Fibroblast of peridontal ligament (primary cell): ENCODE measurements around the gene SLC26A6.

ENCODE experiments used
- DNase-seq: peaks from one replicate; pipeline ENCODE4 v3.0.0-alpha.2; 2010; ENCODE audit errors: extremely low read depth

SLC26A6 gene

GRCh38 chr3:48631516-48632448 is 3.5 kb downstream of the SLC26A6 start:
- DNase-seq, result no peak

GRCh38 chr3:48630833-48631232 is 4.4 kb downstream of the SLC26A6 start:
- no peak for DNase-seq

- no peak for DNase-seq
These were observed 4.9 kb downstream of the SLC26A6 start for GRCh38 chr3:48630407-48630806.

- no peak for DNase-seq
These were observed 5.4 kb downstream of the SLC26A6 start for GRCh38 chr3:48629894-48630293.

GRCh38 chr3:48628277-48629017 is 6.8 kb downstream of the SLC26A6 start:
- no peak for DNase-seq

GRCh38 chr3:48625600-48625999 is 9.7 kb downstream of the SLC26A6 start:
- DNase-seq, result no peak

GRCh38 chr3:48624767-48625166 is 10.5 kb downstream of the SLC26A6 start:
- no peak for DNase-seq

GRCh38 chr3:48623851-48624547 is 11.3 kb downstream of the SLC26A6 start:
- no peak for DNase-seq

GRCh38 chr3:48621461-48621869 is 13.8 kb downstream of the SLC26A6 start, which contains the start of gene TMEM89:
TMEM89 (minus strand) TSS chr3:48621769; CDS start chr3:48621756, 13 bp downstream.
- DNase-seq, result no peak

- DNase-seq, result no peak
These were observed 15.4 kb downstream of the SLC26A6 start for GRCh38 chr3:48619541-48620524.

- DNase-seq, result no peak
These were observed 17.7 kb downstream of the SLC26A6 start for GRCh38 chr3:48617559-48617958.

GRCh38 chr3:48614044-48614443 is 21.2 kb downstream of the SLC26A6 start:
- DNase-seq, result peak; percentile 87

GRCh38 chr3:48612309-48612708 is 23.0 kb downstream of the SLC26A6 start:
- DNase-seq, result no peak

- peak; percentile 90 for DNase-seq
These were observed 25.9 kb downstream of the SLC26A6 start, which contains the start of gene UQCRC1 for GRCh38 chr3:48609088-48610005. UQCRC1 (minus strand) TSS chr3:48609646; CDS start chr3:48609620, 26 bp downstream.

- no peak for DNase-seq
These were observed 27.7 kb downstream of the SLC26A6 start for GRCh38 chr3:48607519-48607918.

- DNase-seq, result no peak
These were observed 33.7 kb downstream of the SLC26A6 start for GRCh38 chr3:48601622-48601994.

- no peak for DNase-seq
These were observed 34.3 kb downstream of the SLC26A6 start for GRCh38 chr3:48600711-48601621.

- DNase-seq, result no peak
These were observed 35.6 kb downstream of the SLC26A6 start for GRCh38 chr3:48599509-48600285.
